ENCODE results near the gene FAM107B.

- TF ChIP-seq, protein P1, sequence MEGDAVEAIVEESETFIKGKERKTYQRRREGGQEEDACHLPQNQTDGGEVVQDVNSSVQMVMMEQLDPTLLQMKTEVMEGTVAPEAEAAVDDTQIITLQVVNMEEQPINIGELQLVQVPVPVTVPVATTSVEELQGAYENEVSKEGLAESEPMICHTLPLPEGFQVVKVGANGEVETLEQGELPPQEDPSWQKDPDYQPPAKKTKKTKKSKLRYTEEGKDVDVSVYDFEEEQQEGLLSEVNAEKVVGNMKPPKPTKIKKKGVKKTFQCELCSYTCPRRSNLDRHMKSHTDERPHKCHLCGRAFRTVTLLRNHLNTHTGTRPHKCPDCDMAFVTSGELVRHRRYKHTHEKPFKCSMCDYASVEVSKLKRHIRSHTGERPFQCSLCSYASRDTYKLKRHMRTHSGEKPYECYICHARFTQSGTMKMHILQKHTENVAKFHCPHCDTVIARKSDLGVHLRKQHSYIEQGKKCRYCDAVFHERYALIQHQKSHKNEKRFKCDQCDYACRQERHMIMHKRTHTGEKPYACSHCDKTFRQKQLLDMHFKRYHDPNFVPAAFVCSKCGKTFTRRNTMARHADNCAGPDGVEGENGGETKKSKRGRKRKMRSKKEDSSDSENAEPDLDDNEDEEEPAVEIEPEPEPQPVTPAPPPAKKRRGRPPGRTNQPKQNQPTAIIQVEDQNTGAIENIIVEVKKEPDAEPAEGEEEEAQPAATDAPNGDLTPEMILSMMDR (IDR thresholded peaks at IDR 0.05): no peak
- TF ChIP-seq POLR2A (IDR thresholded peaks at IDR 0.05): no peak
These were observed 248.4 kb downstream of the FAM107B start for GRCh38 chr10:14526326-14526725.

All from suprapubic skin (tissue), 3 donors.